Gastroesophageal sphincter (tissue), 3 donors: ENCODE results near the gene SLC6A1.

Experiments used
- POLR2A ChIP-seq, 2 donors: fragments of 450-650 bp; IDR thresholded peaks; one replicate each; pipeline ENCODE4 v1.6.1; 2017; ENCODE audit warnings: antibody characterized with exemption in 2 of 2, mild to moderate bottlenecking in 2 of 2, moderate library complexity in 1 of 2
- POLR2AphosphoS5 ChIP-seq: sonication (generic); formaldehyde crosslinking; IDR thresholded peaks from one replicate; pipeline ENCODE4 v1.6.1; 2017; ENCODE audit warnings: antibody characterized with exemption
- TF ChIP-seq, protein P1 (sequence below), 4 experiments: fragments of 200-600 bp in 2 of 4; fragments of 450-650 bp in 2 of 4; sonication (generic) in 1 of 4; IDR thresholded peaks; one replicate each; pipeline ENCODE4 v1.5.1; 2017 to 2019; ENCODE audit warnings: antibody characterized with exemption in 4 of 4, mild to moderate bottlenecking in 2 of 4, moderate library complexity in 2 of 4

DNA sequence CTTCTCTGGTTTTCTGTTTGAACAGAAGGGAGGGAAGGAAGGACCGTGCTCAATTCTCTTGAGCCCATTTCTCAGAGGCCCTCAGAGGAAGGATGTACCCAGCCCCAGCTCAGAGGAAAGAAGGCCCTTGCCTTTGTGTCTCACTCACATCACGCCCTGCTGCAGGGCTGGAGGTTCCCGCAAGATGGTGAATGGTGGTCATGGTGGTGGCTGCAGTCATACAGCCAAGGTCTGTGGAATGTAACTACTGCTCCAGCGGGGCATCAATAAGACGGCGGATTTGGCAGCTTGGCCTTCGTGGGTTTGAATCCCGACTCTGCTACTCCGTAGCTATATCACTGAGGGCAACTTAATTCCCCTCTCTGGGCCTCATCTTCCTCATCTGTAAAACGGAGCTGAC lies 62.9 kb downstream of the SLC6A1 start:
- no peak for TF ChIP-seq POLR2AphosphoS5
- TF ChIP-seq POLR2A (IDR thresholded peaks at IDR 0.05): no peak
- TF ChIP-seq, protein P1, sequence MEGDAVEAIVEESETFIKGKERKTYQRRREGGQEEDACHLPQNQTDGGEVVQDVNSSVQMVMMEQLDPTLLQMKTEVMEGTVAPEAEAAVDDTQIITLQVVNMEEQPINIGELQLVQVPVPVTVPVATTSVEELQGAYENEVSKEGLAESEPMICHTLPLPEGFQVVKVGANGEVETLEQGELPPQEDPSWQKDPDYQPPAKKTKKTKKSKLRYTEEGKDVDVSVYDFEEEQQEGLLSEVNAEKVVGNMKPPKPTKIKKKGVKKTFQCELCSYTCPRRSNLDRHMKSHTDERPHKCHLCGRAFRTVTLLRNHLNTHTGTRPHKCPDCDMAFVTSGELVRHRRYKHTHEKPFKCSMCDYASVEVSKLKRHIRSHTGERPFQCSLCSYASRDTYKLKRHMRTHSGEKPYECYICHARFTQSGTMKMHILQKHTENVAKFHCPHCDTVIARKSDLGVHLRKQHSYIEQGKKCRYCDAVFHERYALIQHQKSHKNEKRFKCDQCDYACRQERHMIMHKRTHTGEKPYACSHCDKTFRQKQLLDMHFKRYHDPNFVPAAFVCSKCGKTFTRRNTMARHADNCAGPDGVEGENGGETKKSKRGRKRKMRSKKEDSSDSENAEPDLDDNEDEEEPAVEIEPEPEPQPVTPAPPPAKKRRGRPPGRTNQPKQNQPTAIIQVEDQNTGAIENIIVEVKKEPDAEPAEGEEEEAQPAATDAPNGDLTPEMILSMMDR (IDR thresholded peaks at IDR 0.05): no peak
